ENCODE results near the gene TMEM81.

DNA sequence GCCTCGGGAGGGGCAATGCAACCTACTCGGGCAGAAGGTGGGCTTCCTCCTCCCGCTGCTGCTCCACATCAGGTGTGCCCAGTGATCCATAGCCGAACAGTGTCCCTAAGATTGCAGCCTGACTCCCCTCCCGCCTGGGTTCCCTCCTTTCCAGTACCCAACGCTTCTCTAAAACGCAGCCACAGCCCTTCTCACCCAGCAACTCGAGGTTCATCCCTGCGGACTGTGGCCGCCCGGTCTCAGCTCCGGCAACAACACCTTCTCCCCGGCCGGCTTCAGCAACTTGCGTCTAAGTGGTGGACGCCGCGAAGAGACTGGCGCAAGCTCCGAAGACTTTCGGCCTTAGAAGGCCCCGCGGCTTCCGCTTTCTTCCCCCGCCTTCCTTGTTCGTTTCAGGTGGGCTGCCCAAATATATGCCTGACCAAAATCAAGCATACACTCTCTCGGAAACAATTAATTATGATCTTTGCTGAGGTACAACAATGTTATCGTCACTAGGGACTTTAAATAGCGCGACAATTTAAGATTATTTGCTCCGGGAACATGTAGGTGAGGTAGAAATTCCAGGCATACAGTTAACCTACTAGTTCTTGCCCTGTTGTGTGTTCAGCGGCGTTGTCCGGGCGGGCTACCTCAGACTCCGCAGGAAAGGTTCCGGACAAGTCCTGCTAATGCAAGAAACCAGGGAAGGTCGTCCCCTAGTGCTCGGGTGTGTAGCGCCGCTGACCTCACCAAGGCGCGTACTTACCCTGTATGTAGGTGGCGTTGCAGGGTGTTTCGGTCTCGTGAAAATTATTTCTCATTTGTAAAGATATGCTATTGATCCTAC, 37.6 kb upstream of the TMEM81 start, which contains the start of gene RBBP5:
- TF ChIP-seq SIN3A (IDR thresholded peaks at IDR 0.05; ENCODE audit: borderline replicate concordance, insufficient read depth, low read length), result peak; percentile 85; the same call in 1 of the 2 replicates
- TF ChIP-seq POLR2AphosphoS5 (IDR thresholded peaks at IDR 0.05; ENCODE audit: low read depth, low read length), result peak; percentile 85
